DMS114 treated with DMSO at 0.1 percent for 48 hours (cell line): ENCODE data around the gene NFE2L2.
"Not testable (repeated sequence)": the region's sequence is repeated elsewhere in the genome, so short reads cannot be mapped to it uniquely, and the experiment has no call there.

Experiments
- DNase-seq: peaks from one replicate; lab custom pipeline; 2025; ENCODE audit not compliant: unreplicated experiment; lab: John Stamatoyannopoulos, UW

Gene NFE2L2

GRCh38 chr2:177258059-177258458, 6.5 kb downstream of the NFE2L2 start:
- DNase-seq, result no peak

GRCh38 chr2:177257471-177257870, 7.1 kb downstream of the NFE2L2 start:
- no peak for DNase-seq

GRCh38 chr2:177256695-177257094, 7.8 kb downstream of the NFE2L2 start:
- no peak for DNase-seq

GRCh38 chr2:177256026-177256425, 8.5 kb downstream of the NFE2L2 start:
- no peak for DNase-seq

- DNase-seq, result no peak
These were observed 9.3 kb downstream of the NFE2L2 start for GRCh38 chr2:177255227-177255601.

GRCh38 chr2:177254433-177255226, 9.9 kb downstream of the NFE2L2 start:
- DNase-seq, result no peak

- DNase-seq, result no peak
These were observed 10.8 kb downstream of the NFE2L2 start for GRCh38 chr2:177253704-177254103.

GRCh38 chr2:177252808-177253531, 11.6 kb downstream of the NFE2L2 start:
- DNase-seq, result no peak

- DNase-seq, result no peak
These were observed 13.4 kb downstream of the NFE2L2 start for GRCh38 chr2:177251165-177251542.

- DNase-seq, result no peak
These were observed 14.1 kb downstream of the NFE2L2 start for GRCh38 chr2:177250461-177250860.

- DNase-seq, result no peak
These were observed 15.5 kb downstream of the NFE2L2 start for GRCh38 chr2:177249038-177249437.

GRCh38 chr2:177247693-177248262, 16.7 kb downstream of the NFE2L2 start:
- no peak for DNase-seq

GRCh38 chr2:177246523-177247030, 17.9 kb downstream of the NFE2L2 start:
- not testable (repeated sequence) for DNase-seq

- DNase-seq, result no peak
These were observed 18.5 kb downstream of the NFE2L2 start for GRCh38 chr2:177246000-177246399.

- no peak for DNase-seq
These were observed 19.5 kb downstream of the NFE2L2 start for GRCh38 chr2:177245010-177245422.

GRCh38 chr2:177244244-177244771, 20.2 kb downstream of the NFE2L2 start:
- no peak for DNase-seq

- DNase-seq, result no peak
These were observed 21.1 kb downstream of the NFE2L2 start for GRCh38 chr2:177243476-177243875.

GRCh38 chr2:177243073-177243472, 21.5 kb downstream of the NFE2L2 start:
- no peak for DNase-seq

- DNase-seq, result no peak
These were observed 22.2 kb downstream of the NFE2L2 start for GRCh38 chr2:177242121-177242987.

- no peak for DNase-seq
These were observed 22.8 kb downstream of the NFE2L2 start for GRCh38 chr2:177241711-177242120.
